H9 (cell line): ENCODE data around the gene SLC27A6. TPM values are rescaled to one million over a fixed set of nuclear protein-coding genes. Genes with fewer than 3 reads are reported as not detected.

Source experiments
- DNase-seq: peaks from one replicate; pipeline ENCODE4 v3.0.0-alpha.2; 2017
- H2AFZ ChIP-seq: one replicate; pipeline ENCODE4 v1.6.1; 2013; ENCODE audit warnings: mild to moderate bottlenecking, low read length, control low read depth, moderate library complexity
- H2AK5ac ChIP-seq: 2 replicates; pipeline ENCODE4 v1.6.1; 2013; ENCODE audit warnings: low read length, control low read depth, mixed read lengths; ENCODE audit not compliant: insufficient read length
- H2BK120ac ChIP-seq: one replicate; pipeline ENCODE4 v1.6.1; 2013; ENCODE audit warnings: low read depth, mild to moderate bottlenecking, low read length, control low read depth, inconsistent platforms; ENCODE audit not compliant: poor library complexity, severe bottlenecking
- H2BK12ac ChIP-seq: 2 replicates; pipeline ENCODE4 v1.6.1; 2013; ENCODE audit warnings: low read length, control low read depth, mixed read lengths, low read depth; ENCODE audit not compliant: insufficient read length
- H2BK15ac ChIP-seq: 2 replicates; pipeline ENCODE4 v1.6.1; 2013; ENCODE audit warnings: low read depth, low read length, control low read depth
- H2BK20ac ChIP-seq: one replicate; pipeline ENCODE4 v1.6.1; 2013; ENCODE audit warnings: low read depth, mild to moderate bottlenecking, low read length, control low read depth, inconsistent platforms; ENCODE audit not compliant: poor library complexity, severe bottlenecking
- H2BK5ac ChIP-seq: 2 replicates; pipeline ENCODE4 v1.6.1; 2013; ENCODE audit warnings: low read length, control low read depth, mixed read lengths; ENCODE audit not compliant: insufficient read length
- H3K14ac ChIP-seq: 2 replicates; pipeline ENCODE4 v1.6.1; 2013; ENCODE audit warnings: low read length, control low read depth; ENCODE audit not compliant: insufficient read depth
- H3K18ac ChIP-seq: 2 replicates; pipeline ENCODE4 v1.6.1; 2013; ENCODE audit warnings: low read depth, mild to moderate bottlenecking, mixed read lengths, low read length, control low read depth; ENCODE audit not compliant: insufficient read length
- H3K23ac ChIP-seq: 2 replicates; pipeline ENCODE4 v1.6.1; 2013; ENCODE audit warnings: low read length, control low read depth, mixed read lengths, low read depth; ENCODE audit not compliant: insufficient read length
- H3K23me2 ChIP-seq: 2 replicates; pipeline ENCODE4 v1.6.1; 2013; ENCODE audit warnings: low read depth, mild to moderate bottlenecking, mixed read lengths, low read length, control low read depth; ENCODE audit not compliant: insufficient read length, poor library complexity, severe bottlenecking
- H3K27ac ChIP-seq: 2 replicates; pipeline ENCODE4 v1.5.1; 2013; ENCODE audit warnings: low read length, control low read depth, mixed read lengths, low read depth; ENCODE audit not compliant: insufficient read length
- H3K27me3 ChIP-seq: 2 replicates; pipeline ENCODE4 v1.6.1; 2013; ENCODE audit warnings: low read length, control low read depth, inconsistent platforms; ENCODE audit not compliant: insufficient read depth
- H3K4ac ChIP-seq: 2 replicates; pipeline ENCODE4 v1.6.1; 2013; ENCODE audit warnings: low read depth, mild to moderate bottlenecking, control low read depth, inconsistent platforms, low read length, moderate library complexity
- H3K4me1 ChIP-seq: 2 replicates; pipeline ENCODE4 v1.6.1; 2013; ENCODE audit warnings: low read length, control low read depth, inconsistent platforms; ENCODE audit not compliant: insufficient read depth
- H3K4me2 ChIP-seq: 2 replicates; pipeline ENCODE4 v1.6.1; 2013; ENCODE audit warnings: low read length, control low read depth, mixed read lengths; ENCODE audit not compliant: insufficient read length, insufficient read depth
- H3K56ac ChIP-seq: 2 replicates; pipeline ENCODE4 v1.6.1; 2013; ENCODE audit warnings: low read depth, mild to moderate bottlenecking, mixed read lengths, low read length, control low read depth; ENCODE audit not compliant: insufficient read length
- H3K79me1 ChIP-seq: 2 replicates; pipeline ENCODE4 v1.6.1; 2013; ENCODE audit warnings: low read depth, mild to moderate bottlenecking, moderate library complexity, low read length, control low read depth, inconsistent platforms; ENCODE audit not compliant: insufficient read depth, poor library complexity, severe bottlenecking
- H3K79me2 ChIP-seq: 2 replicates; pipeline ENCODE4 v1.6.1; 2013; ENCODE audit warnings: low read length, control low read depth, inconsistent platforms; ENCODE audit not compliant: insufficient read depth
- H3K9ac ChIP-seq: 2 replicates; pipeline ENCODE4 v1.6.1; 2013; ENCODE audit warnings: low read length, control low read depth, mixed read lengths; ENCODE audit not compliant: insufficient read length; ENCODE audit errors: extremely low read depth
- H3K9me3 ChIP-seq: one replicate; pipeline ENCODE4 v1.6.1; 2013; ENCODE audit warnings: low read depth, low read length, inconsistent platforms; ENCODE audit not compliant: control insufficient read depth
- H3T11ph ChIP-seq: one replicate; pipeline ENCODE4 v1.6.1; 2013; ENCODE audit warnings: mild to moderate bottlenecking, low read length, control low read depth, inconsistent platforms
- H4K20me1 ChIP-seq: one replicate; pipeline ENCODE4 v1.6.1; 2013; ENCODE audit not compliant: control insufficient read depth, insufficient read length, insufficient read depth
- H4K5ac ChIP-seq: 2 replicates; pipeline ENCODE4 v1.6.1; 2013; ENCODE audit warnings: low read depth, mild to moderate bottlenecking, mixed read lengths, low read length, control low read depth; ENCODE audit not compliant: insufficient read length
- H4K8ac ChIP-seq: replicated peaks from 2 replicates; pipeline ENCODE4 v1.6.1; 2013; ENCODE audit warnings: low read length, control low read depth, mixed read lengths, low read depth; ENCODE audit not compliant: insufficient read length
- H4K91ac ChIP-seq: 2 replicates; pipeline ENCODE4 v1.6.1; 2013; ENCODE audit warnings: low read depth, mild to moderate bottlenecking, moderate library complexity, mixed read lengths, low read length, control low read depth; ENCODE audit not compliant: insufficient read length
- H3K27ac Mint-ChIP-seq, 3 experiments: 2 replicates in 2 of 3; 3 replicates in 1 of 3; pipeline ENCODE4 v1.8.0; 2020 to 2021; ENCODE audit warnings: mixed read lengths in 3 of 3, mild to moderate bottlenecking in 1 of 3, moderate library complexity in 1 of 3
- H3K27me3 Mint-ChIP-seq: 2 replicates; pipeline ENCODE4 v1.8.0; 2021; ENCODE audit warnings: low read depth, mild to moderate bottlenecking, moderate library complexity, mixed read lengths
- H3K36me3 Mint-ChIP-seq, 3 experiments: 2 replicates in 2 of 3; 3 replicates in 1 of 3; pipeline ENCODE4 v1.8.0; 2020 to 2021; ENCODE audit warnings: low read depth in 3 of 3, mixed read lengths in 3 of 3; ENCODE audit not compliant: insufficient read depth in 1 of 3
- H3K4me1 Mint-ChIP-seq, 2 experiments: 2 replicates each; pipeline ENCODE4 v1.8.0; 2020; ENCODE audit warnings: mixed read lengths in 2 of 2
- H3K4me3 Mint-ChIP-seq, 2 experiments: 2 replicates in 1 of 2; 3 replicates in 1 of 2; pipeline ENCODE4 v1.8.0; 2020 to 2021; ENCODE audit warnings: mild to moderate bottlenecking in 2 of 2, mixed read lengths in 2 of 2, moderate library complexity in 1 of 2
- H3K9me3 Mint-ChIP-seq, 2 experiments: 2 replicates in 1 of 2; 3 replicates in 1 of 2; pipeline ENCODE4 v1.8.0; 2020; ENCODE audit warnings: mild to moderate bottlenecking in 2 of 2, mixed read lengths in 2 of 2, moderate library complexity in 1 of 2
- WGBS: extraction: QIAGEN DNeasy Blood & Tissue Kit; methylation state at CpG from one replicate; pipeline ENCODE4 v1.1.7; 2013; ENCODE audit warnings: missing lambda C conversion rate, low lambda C conversion rate, mixed read lengths; ENCODE audit not compliant: insufficient read length; ENCODE audit errors: extremely low coverage; 5-methylcytosine and 5-hydroxymethylcytosine counted together
- total RNA-seq: library from RNA; stranded (reverse); gene quantifications from 2 replicates; pipeline ENCODE4 v1.2.1, GENCODE V29; 2021
- TF ChIP-seq, protein P1 (sequence below): fragments of 200-600 bp; sonication (generic); conservative IDR thresholded peaks from 3 replicates; pipeline ENCODE4 v1.8.0; 2021; ENCODE audit warnings: antibody characterized with exemption, mild to moderate bottlenecking

SLC27A6 gene
- total RNA-seq, 1 experiment from 2014 or later: 3.0 TPM

DNA sequence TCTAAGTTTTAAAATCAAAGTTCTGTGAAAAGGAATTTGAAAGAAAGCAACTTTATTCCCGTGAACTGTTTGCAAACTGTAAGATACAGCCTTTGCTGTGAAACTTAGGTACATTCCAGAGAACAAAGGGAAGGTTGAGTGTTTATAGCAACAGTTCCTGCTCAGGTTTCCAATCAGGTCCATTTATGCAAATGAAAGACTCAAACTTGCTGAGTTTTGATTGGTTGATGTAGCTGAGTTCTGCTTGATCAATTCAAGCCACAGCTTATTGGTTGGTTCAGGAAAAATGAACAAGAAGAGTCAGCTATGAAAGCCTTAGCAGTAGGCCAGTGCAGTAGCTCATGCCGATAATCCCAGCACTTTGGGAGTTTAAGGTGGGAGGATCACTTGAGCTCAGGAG is 37.9 kb downstream of the SLC27A6 start:
- no peak for DNase-seq
- Histone ChIP-seq H3K23me2 (no peaks in the 10 kb centered on the region), H3K79me1 (no peaks in the 10 kb centered on the region), H3K9me3 (no peaks in the 10 kb centered on the region), H4K5ac (no peak overlapping the region), H3K14ac (peak overlapping the region; percentile 14; the same call in 1 of the 2 replicates), H4K20me1 (no peaks in the 10 kb centered on the region), H3K27me3 (no peaks in the 10 kb centered on the region), H2BK120ac (no peak overlapping the region), H3K79me2 (no peaks in the 10 kb centered on the region), H2BK15ac (no peak overlapping the region), H3K56ac (no peak overlapping the region), H3K9ac (no peak overlapping the region), H3K4me2 (peak overlapping the region; percentile 55), H4K8ac (no peak overlapping the region), H2AK5ac (no peak overlapping the region), H3K23ac (no peak overlapping the region), H2BK20ac (no peak overlapping the region), H3T11ph (no peak overlapping the region), H3K18ac (no peak overlapping the region), H3K4me1 (peaks cover 6% of the 10 kb centered on the region; the same call in 1 of the 2 replicates), H2BK5ac (no peak overlapping the region), H4K91ac (no peak overlapping the region), H2AFZ (no peak overlapping the region), H2BK12ac (no peak overlapping the region), H3K27ac (no peak overlapping the region), H3K4ac (no peak overlapping the region)
- H3K27ac Mint-ChIP-seq: peak overlapping the region in 1 of 3 experiments; percentile 16; a peak in 2 of 7 replicates
- H3K27me3 Mint-ChIP-seq: no peaks in the 10 kb centered on the region
- no peak overlapping the region for H3K4me3 Mint-ChIP-seq
- TF ChIP-seq, protein P1, sequence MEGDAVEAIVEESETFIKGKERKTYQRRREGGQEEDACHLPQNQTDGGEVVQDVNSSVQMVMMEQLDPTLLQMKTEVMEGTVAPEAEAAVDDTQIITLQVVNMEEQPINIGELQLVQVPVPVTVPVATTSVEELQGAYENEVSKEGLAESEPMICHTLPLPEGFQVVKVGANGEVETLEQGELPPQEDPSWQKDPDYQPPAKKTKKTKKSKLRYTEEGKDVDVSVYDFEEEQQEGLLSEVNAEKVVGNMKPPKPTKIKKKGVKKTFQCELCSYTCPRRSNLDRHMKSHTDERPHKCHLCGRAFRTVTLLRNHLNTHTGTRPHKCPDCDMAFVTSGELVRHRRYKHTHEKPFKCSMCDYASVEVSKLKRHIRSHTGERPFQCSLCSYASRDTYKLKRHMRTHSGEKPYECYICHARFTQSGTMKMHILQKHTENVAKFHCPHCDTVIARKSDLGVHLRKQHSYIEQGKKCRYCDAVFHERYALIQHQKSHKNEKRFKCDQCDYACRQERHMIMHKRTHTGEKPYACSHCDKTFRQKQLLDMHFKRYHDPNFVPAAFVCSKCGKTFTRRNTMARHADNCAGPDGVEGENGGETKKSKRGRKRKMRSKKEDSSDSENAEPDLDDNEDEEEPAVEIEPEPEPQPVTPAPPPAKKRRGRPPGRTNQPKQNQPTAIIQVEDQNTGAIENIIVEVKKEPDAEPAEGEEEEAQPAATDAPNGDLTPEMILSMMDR: no peak
- no CpG with 5 or more reads among the region's 2 CpGs for WGBS
- no peaks in the 10 kb centered on the region for H3K36me3 Mint-ChIP-seq
- no peaks in the 10 kb centered on the region for H3K9me3 Mint-ChIP-seq
- H3K4me1 Mint-ChIP-seq: peaks cover 9 to 10% of the 10 kb centered on the region in 2 experiments
